ENCODE results near the gene IGSF9.

The IGSF9 gene

DNA sequence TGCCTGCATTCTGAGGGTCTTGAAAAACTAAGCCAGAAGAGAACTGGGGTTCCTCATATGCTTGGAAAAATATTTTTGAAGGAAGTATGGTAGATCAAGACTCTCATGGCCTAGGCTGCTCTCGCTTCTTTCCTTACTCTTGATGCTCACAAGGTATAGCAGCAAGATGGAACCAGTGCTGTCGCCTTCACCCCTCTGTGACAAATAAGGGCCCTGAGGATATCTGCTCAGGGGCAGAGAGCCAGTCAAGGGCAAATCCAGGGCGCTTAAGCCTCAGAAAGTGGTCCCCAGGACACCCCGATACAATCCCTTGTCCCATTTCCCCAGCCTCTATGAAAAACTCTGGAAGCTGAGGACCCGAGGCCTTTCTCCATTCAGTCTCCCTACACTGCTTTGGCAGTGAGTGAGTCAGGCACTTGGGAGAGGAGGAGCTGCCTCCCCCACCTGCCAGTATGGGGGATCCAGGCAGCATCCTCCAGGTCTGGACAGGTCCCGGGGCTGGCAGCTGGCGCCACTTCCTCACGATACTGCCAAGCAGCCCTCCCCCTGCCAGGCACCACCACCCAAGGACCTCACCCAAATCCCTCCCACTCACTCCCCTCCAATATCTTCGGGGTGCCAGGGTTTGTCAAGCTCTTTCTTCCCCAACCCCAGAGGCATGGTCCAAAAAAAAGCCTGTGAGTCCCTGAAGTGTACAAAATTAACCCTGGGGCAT lies 1.3 kb downstream of the IGSF9 start:
- TF ChIP-seq, protein P1, sequence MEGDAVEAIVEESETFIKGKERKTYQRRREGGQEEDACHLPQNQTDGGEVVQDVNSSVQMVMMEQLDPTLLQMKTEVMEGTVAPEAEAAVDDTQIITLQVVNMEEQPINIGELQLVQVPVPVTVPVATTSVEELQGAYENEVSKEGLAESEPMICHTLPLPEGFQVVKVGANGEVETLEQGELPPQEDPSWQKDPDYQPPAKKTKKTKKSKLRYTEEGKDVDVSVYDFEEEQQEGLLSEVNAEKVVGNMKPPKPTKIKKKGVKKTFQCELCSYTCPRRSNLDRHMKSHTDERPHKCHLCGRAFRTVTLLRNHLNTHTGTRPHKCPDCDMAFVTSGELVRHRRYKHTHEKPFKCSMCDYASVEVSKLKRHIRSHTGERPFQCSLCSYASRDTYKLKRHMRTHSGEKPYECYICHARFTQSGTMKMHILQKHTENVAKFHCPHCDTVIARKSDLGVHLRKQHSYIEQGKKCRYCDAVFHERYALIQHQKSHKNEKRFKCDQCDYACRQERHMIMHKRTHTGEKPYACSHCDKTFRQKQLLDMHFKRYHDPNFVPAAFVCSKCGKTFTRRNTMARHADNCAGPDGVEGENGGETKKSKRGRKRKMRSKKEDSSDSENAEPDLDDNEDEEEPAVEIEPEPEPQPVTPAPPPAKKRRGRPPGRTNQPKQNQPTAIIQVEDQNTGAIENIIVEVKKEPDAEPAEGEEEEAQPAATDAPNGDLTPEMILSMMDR (IDR thresholded peaks at IDR 0.05): no peak

DNA sequence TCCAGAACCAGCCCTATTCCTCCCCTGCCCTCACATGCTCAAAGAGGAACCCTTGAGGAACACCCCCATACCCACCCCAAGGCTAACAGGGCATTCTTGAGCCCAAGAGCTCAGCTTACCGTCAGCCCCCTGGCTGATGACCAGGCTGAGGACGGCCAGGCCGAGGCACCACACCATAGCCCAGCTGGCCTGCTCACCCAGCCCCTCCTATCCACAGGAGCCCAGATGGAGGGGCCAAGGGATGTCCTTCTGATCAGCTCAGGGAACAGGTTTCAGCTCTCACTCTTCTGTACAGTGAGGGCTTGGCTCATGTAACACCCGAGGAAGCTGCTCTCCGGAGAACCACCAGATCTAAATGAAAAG lies 2.2 kb downstream of the IGSF9 start:
- TF ChIP-seq, protein P1 (IDR thresholded peaks at IDR 0.05): no peak

- TF ChIP-seq, protein P1 (IDR thresholded peaks at IDR 0.05): no peak
Observed at GRCh38 chr1:159942632-159943277, 2.7 kb downstream of the IGSF9 start.

GRCh38 chr1:159941591-159942560 lies 3.5 kb downstream of the IGSF9 start:
- TF ChIP-seq, protein P1 (IDR thresholded peaks at IDR 0.05): no peak

DNA sequence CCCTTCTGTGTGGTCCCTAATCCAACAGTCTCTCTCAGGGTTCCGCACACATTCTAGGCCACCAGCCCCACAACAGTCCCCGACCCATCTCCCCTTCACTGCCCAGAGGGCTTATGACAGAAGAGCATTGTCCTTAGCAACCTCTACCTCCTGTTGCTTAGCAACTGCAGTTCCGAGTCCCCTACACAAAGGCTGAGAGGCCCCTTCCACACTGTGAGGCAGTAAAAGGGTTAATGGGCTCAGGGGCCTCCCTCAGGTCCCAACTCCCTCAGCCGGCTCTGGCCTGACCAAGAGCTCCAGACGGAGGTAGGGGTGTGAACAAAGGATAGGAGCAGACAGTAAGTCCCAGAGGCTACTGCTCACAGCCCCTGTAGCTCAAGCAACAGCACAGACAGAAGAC lies 4.3 kb downstream of the IGSF9 start:
- TF ChIP-seq, protein P1 (IDR thresholded peaks at IDR 0.05): no peak

DNA sequence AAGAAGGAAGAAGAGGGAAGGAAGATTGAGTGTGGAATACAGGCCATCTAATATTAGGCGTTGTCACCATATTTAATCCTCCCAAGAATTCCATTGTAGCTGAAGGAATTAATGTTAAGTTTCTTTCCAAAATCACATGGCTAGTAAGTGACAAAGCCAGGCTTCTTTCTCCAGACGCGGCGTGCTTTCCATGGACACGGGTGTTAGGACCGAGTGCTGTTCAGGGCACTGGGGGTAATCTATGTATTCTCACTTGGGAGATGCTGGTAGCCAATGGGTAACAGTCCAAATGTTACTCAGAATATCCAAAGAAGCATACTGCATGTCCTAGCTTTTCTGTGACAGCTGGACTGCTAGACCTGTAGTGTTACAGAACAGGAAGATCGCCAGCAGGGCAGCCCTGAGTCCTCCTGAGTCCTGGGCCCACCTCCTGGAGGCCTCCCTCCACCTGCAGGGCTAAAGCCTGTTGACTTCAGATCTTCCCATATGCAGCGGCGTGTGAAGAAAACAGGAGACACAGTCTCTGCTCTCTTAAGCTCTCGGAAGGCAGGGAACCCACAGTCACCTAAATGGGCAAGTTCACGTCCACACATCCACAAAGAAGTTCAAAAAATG lies 5.3 kb downstream of the IGSF9 start:
- TF ChIP-seq, protein P1 (IDR thresholded peaks at IDR 0.05): no peak

DNA sequence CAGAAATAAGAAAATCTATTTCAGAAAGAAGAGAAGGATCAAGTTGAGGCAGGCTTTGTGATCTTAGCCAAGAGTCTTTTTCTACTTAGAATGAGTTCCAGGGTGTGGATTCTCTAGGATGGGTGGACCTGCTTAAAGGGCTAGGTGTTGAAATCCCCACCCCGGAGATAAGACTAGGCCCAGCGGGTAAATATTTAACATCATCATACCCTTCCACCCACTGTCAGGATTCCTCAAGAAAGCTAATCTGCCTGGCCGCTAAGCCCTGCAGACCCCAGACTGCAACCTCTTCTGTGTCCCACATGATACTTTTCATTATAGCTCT lies 5.8 kb downstream of the IGSF9 start:
- TF ChIP-seq, protein P1 (IDR thresholded peaks at IDR 0.05): no peak

Data from LNCAP (cell line).